WI38 (cell line): Measurements from ENCODE around the gene CD44.

ENCODE experiments used
- H3K4me3 ChIP-seq: 2 replicates; pipeline ENCODE4 v1.5.1; 2011; ENCODE audit warnings: low read depth, mild to moderate bottlenecking, control low read depth, low read length
- CTCF ChIP-seq: IDR thresholded peaks from 2 replicates; pipeline ENCODE4 v1.5.1; 2012; ENCODE audit warnings: low read depth, mild to moderate bottlenecking, control low read depth, low read length

CD44 gene

GRCh38 chr11:35144806-35145205 lies 5.8 kb downstream of the CD44 start:
- H3K4me3 ChIP-seq: peak overlapping the region; percentile 40
- TF ChIP-seq CTCF: no peak

GRCh38 chr11:35145271-35145670 lies 6.3 kb downstream of the CD44 start:
- TF ChIP-seq CTCF: no peak
- H3K4me3 ChIP-seq: peak overlapping the region; percentile 40

- no peak for TF ChIP-seq CTCF
- H3K4me3 ChIP-seq: no peak overlapping the region; the same call in 1 of the 2 replicates
These were observed 7.1 kb downstream of the CD44 start for GRCh38 chr11:35146074-35146521.

GRCh38 chr11:35146711-35147110 lies 7.7 kb downstream of the CD44 start:
- no peak for TF ChIP-seq CTCF
- H3K4me3 ChIP-seq: no peak overlapping the region

- no peak overlapping the region for H3K4me3 ChIP-seq
- no peak for TF ChIP-seq CTCF
These were observed 8.3 kb downstream of the CD44 start for GRCh38 chr11:35147235-35147634.

- no peak for TF ChIP-seq CTCF
- H3K4me3 ChIP-seq: no peak overlapping the region
These were observed 9.3 kb downstream of the CD44 start for GRCh38 chr11:35148163-35148837.

GRCh38 chr11:35150454-35150853 lies 11.5 kb downstream of the CD44 start:
- no peak for TF ChIP-seq CTCF
- no peak overlapping the region for H3K4me3 ChIP-seq
